Liver (tissue), 9 donors: ENCODE results near the gene NPIPB8. TPM values are rescaled to one million over a fixed set of nuclear protein-coding genes. Genes with fewer than 3 reads are reported as not detected.

Experiments used
- DNase-seq: peaks from one replicate; pipeline ENCODE4 v3.0.0-alpha.2; 2017; ENCODE audit warnings: low spot score
- H3K27ac ChIP-seq, 2 donors: one replicate each; pipeline ENCODE4 v1.7.0; 2013; ENCODE audit warnings: inconsistent platforms in 2 of 2, low read length in 2 of 2, control low read depth in 1 of 2, low read depth in 1 of 2, mild to moderate bottlenecking in 1 of 2
- H3K27me3 ChIP-seq, 4 donors: one replicate each; pipeline versions ENCODE4 v1.6.1 to v1.7.0; 2013; ENCODE audit warnings: low read length in 3 of 4, inconsistent platforms in 1 of 4, mild to moderate bottlenecking in 1 of 4, moderate library complexity in 1 of 4; ENCODE audit not compliant: control insufficient read depth in 4 of 4, insufficient read depth in 4 of 4
- H3K36me3 ChIP-seq, 4 donors: one replicate each; pipeline versions ENCODE4 v1.6.1 to v1.7.0; 2013; ENCODE audit warnings: low read length in 3 of 4, mild to moderate bottlenecking in 3 of 4, low read depth in 1 of 4, moderate library complexity in 1 of 4; ENCODE audit not compliant: control insufficient read depth in 4 of 4, insufficient read depth in 3 of 4
- H3K4me1 ChIP-seq, 4 donors: one replicate each; pipeline versions ENCODE4 v1.6.1 to v1.7.0; 2013; ENCODE audit warnings: low read length in 3 of 4, mild to moderate bottlenecking in 3 of 4, moderate library complexity in 1 of 4; ENCODE audit not compliant: control insufficient read depth in 4 of 4, insufficient read depth in 4 of 4
- H3K4me3 ChIP-seq, 3 donors: one replicate each; pipeline versions ENCODE4 v1.6.1 to v1.7.0; 2013; ENCODE audit warnings: low read length in 3 of 3, control low read depth in 1 of 3, low read depth in 1 of 3, mild to moderate bottlenecking in 1 of 3
- H3K9ac ChIP-seq, 2 donors: one replicate each; pipeline ENCODE4 v1.7.0; 2013; ENCODE audit warnings: low read length in 2 of 2, mild to moderate bottlenecking in 2 of 2, moderate library complexity in 2 of 2, control low read depth in 1 of 2, low read depth in 1 of 2
- H3K9me3 ChIP-seq, 4 donors: one replicate each; pipeline versions ENCODE4 v1.6.1 to v1.7.0; 2013; ENCODE audit warnings: low read length in 3 of 4; ENCODE audit not compliant: control insufficient read depth in 4 of 4
- ATF3 ChIP-seq: IDR thresholded peaks from 2 replicates; pipeline ENCODE4 v1.6.1; 2016; ENCODE audit warnings: antibody characterized with exemption
- EGR1 ChIP-seq, 2 donors: IDR thresholded peaks; 2 replicates each; pipeline ENCODE4 v1.6.1; 2016 to 2018; ENCODE audit warnings: antibody characterized with exemption in 2 of 2, low read depth in 2 of 2
- FOXA1 ChIP-seq: IDR thresholded peaks from 2 replicates; pipeline ENCODE4 v1.6.1; 2016; ENCODE audit warnings: antibody characterized with exemption
- FOXA2 ChIP-seq: IDR thresholded peaks from 2 replicates; pipeline ENCODE4 v1.6.1; 2016; ENCODE audit warnings: antibody characterized with exemption
- GABPA ChIP-seq, 2 donors: IDR thresholded peaks in 1 of 2; conservative IDR thresholded peaks in 1 of 2; 2 replicates each; pipeline ENCODE4 v1.6.1; 2016; ENCODE audit warnings: antibody characterized with exemption in 2 of 2, mild to moderate bottlenecking in 1 of 2, moderate library complexity in 1 of 2
- HNF4A ChIP-seq, 2 donors: conservative IDR thresholded peaks; 2 replicates each; pipeline ENCODE4 v1.6.1; 2016; ENCODE audit warnings: antibody characterized with exemption in 2 of 2, mild to moderate bottlenecking in 2 of 2
- HNF4G ChIP-seq: IDR thresholded peaks from 2 replicates; pipeline ENCODE4 v1.6.1; 2016; ENCODE audit warnings: antibody characterized with exemption
- JUND ChIP-seq, 2 donors: IDR thresholded peaks; 2 replicates each; pipeline ENCODE4 v1.6.1; 2016; ENCODE audit warnings: antibody characterized with exemption in 2 of 2
- MAX ChIP-seq: IDR thresholded peaks from 2 replicates; pipeline ENCODE4 v1.6.1; 2016; ENCODE audit warnings: antibody characterized with exemption
- NR2F2 ChIP-seq: IDR thresholded peaks from 2 replicates; pipeline ENCODE4 v1.6.1; 2016; ENCODE audit warnings: antibody characterized with exemption
- RAD21 ChIP-seq, 2 donors: IDR thresholded peaks; 2 replicates each; pipeline ENCODE4 v1.6.1; 2016; ENCODE audit warnings: antibody characterized with exemption in 2 of 2, mild to moderate bottlenecking in 2 of 2
- RXRA ChIP-seq, 2 donors: IDR thresholded peaks; 2 replicates each; pipeline ENCODE4 v1.6.1; 2017 to 2018; ENCODE audit warnings: antibody characterized with exemption in 2 of 2, mild to moderate bottlenecking in 1 of 2
- SP1 ChIP-seq: IDR thresholded peaks from 2 replicates; pipeline ENCODE4 v1.6.1; 2018; ENCODE audit warnings: antibody characterized with exemption, mild to moderate bottlenecking
- TAF1 ChIP-seq: conservative IDR thresholded peaks from 2 replicates; pipeline ENCODE4 v1.6.1; 2016; ENCODE audit warnings: antibody characterized with exemption, mild to moderate bottlenecking
- YY1 ChIP-seq: IDR thresholded peaks from 2 replicates; pipeline ENCODE4 v1.6.1; 2016; ENCODE audit warnings: antibody characterized with exemption, mild to moderate bottlenecking
- whole genome bisulfite sequencing: extraction: QIAGEN DNeasy Blood & Tissue Kit; methylation state at CpG from one replicate; pipeline ENCODE4 v1.1.7; 2013; 5-methylcytosine and 5-hydroxymethylcytosine counted together
- polyA plus RNA-seq, 2 donors: library from polyadenylated mRNA; stranded (reverse) in 1 of 2; unstranded in 1 of 2; fragments of 200-250 nt in 1 of 2; fragments of >200 nt in 1 of 2; fragmentation: Nextera tagmentation in 1 of 2; extraction: Ambion mirVana in 1 of 2; gene quantifications; one replicate each; pipeline versions ENCODE4 v1.2.1 to v1.2.3, GENCODE V29; 2013 to 2015
- total RNA-seq, 2 donors: library from RNA; depleted of rRNA; stranded (reverse); fragments of >200 nt; gene quantifications; one replicate each; pipeline ENCODE4 v1.2.3, GENCODE V29; 2014
- TF ChIP-seq, protein P1 (sequence below): fragments of 150-350 bp; IDR thresholded peaks from 2 replicates; pipeline ENCODE4 v1.5.1; 2017; ENCODE audit warnings: improper control_type of control experiment, low read depth, low read length; ENCODE audit not compliant: missing input control
- TF ChIP-seq, protein P2 (sequence below): IDR thresholded peaks from 2 replicates; pipeline ENCODE4 v1.6.1; 2016; ENCODE audit warnings: antibody characterized with exemption
- TF ChIP-seq, protein P3 (sequence below): IDR thresholded peaks from 2 replicates; pipeline ENCODE4 v1.6.1; 2016; ENCODE audit warnings: antibody characterized with exemption, mild to moderate bottlenecking
- donor health status: healthy.
- donor health status: healthy.
- donor health status: healthy.
- donor health status: healthy.
- donor health status: healthy.

The NPIPB8 gene
- total and polyA plus RNA-seq, 4 donors, result 0.08 to 0.53 TPM; not detected in 2

DNA sequence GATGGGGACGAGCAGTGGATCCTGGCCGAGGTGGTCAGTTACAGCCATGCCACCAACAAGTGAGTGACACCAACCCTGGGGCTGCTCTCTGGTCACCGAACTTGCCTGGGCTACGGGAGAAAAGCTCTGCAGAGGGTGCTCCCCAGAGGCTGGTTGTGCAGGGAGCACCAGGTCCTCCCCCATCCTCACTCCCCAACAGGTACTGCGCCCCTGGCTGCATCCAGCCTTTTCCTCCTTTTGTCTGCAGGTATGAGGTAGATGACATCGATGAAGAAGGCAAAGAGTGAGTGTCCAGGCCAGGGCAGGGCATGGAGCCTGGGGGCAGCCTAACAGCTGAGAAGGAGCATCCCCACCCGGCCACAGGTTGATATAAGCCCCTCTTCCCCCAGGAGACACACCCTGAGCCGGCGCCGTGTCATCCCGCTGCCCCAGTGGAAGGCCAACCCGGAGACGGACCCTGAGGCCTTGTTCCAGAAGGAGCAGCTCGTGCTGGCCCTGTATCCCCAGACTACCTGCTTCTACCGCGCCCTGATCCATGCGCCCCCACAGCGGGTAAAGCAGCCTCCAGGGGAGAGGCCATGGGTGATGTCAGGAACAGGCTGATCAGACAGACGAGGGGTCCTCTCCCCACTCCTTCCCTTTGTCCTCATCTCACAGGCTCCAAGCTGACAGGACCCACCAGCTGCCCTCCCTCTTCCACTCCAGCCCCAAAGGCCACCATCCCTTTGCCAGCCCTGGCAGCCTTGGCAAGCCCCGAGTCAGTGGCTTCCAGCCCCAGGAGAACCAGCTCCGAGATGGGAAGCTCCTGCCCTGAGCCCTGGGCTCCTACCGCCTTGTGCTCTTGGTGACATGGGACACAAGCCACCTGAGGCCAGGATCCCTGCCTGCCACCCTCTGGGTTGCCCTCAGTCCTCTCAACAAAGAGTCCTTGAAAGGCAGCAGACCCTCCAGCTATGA is 47.2 kb upstream of the NPIPB8 start (continued):
- TF ChIP-seq, protein P1, sequence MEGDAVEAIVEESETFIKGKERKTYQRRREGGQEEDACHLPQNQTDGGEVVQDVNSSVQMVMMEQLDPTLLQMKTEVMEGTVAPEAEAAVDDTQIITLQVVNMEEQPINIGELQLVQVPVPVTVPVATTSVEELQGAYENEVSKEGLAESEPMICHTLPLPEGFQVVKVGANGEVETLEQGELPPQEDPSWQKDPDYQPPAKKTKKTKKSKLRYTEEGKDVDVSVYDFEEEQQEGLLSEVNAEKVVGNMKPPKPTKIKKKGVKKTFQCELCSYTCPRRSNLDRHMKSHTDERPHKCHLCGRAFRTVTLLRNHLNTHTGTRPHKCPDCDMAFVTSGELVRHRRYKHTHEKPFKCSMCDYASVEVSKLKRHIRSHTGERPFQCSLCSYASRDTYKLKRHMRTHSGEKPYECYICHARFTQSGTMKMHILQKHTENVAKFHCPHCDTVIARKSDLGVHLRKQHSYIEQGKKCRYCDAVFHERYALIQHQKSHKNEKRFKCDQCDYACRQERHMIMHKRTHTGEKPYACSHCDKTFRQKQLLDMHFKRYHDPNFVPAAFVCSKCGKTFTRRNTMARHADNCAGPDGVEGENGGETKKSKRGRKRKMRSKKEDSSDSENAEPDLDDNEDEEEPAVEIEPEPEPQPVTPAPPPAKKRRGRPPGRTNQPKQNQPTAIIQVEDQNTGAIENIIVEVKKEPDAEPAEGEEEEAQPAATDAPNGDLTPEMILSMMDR, result no peak
- TF ChIP-seq, protein P2, sequence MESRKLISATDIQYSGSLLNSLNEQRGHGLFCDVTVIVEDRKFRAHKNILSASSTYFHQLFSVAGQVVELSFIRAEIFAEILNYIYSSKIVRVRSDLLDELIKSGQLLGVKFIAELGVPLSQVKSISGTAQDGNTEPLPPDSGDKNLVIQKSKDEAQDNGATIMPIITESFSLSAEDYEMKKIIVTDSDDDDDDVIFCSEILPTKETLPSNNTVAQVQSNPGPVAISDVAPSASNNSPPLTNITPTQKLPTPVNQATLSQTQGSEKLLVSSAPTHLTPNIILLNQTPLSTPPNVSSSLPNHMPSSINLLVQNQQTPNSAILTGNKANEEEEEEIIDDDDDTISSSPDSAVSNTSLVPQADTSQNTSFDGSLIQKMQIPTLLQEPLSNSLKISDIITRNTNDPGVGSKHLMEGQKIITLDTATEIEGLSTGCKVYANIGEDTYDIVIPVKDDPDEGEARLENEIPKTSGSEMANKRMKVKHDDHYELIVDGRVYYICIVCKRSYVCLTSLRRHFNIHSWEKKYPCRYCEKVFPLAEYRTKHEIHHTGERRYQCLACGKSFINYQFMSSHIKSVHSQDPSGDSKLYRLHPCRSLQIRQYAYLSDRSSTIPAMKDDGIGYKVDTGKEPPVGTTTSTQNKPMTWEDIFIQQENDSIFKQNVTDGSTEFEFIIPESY, result no peak
- TF ChIP-seq TAF1, result no peak
- TF ChIP-seq EGR1 (IDR thresholded peaks at IDR 0.05; ENCODE audit: low read depth in 2 of 2), result no peak
- TF ChIP-seq NR2F2, result no peak
- no peak for TF ChIP-seq HNF4G
- TF ChIP-seq RXRA (IDR thresholded peaks at IDR 0.05), result no peak
- TF ChIP-seq RAD21 (IDR thresholded peaks at IDR 0.05), result no peak
- TF ChIP-seq GABPA (IDR thresholded peaks at IDR 0.05 in 1 of 2, conservative IDR thresholded peaks at IDR 0.05 in 1 of 2), result no peak

GRCh38 chr16:28591355-28591754 is 46.5 kb upstream of the NPIPB8 start:
- no peak for DNase-seq
- peaks cover 7 to 45% (median 21%) of the 10 kb centered on the region in 4 donors for H3K36me3 ChIP-seq

More at GRCh38 chr16:28591355-28591754, 46.5 kb upstream of the NPIPB8 start:
- Histone ChIP-seq H3K4me1 (peaks cover 0 to 13% (median 7%) of the 10 kb centered on the region in 4 donors), H3K9me3 (no peaks in the 10 kb centered on the region), H3K4me3 (no peak overlapping the region), H3K9ac (no peak overlapping the region), H3K27ac (no peak overlapping the region), H3K27me3 (no peaks in the 10 kb centered on the region)
- 91% methylated on average over 6 of the region's 6 CpGs for WGBS
- TF ChIP-seq GABPA (IDR thresholded peaks at IDR 0.05 in 1 of 2, conservative IDR thresholded peaks at IDR 0.05 in 1 of 2) (no peak), NR2F2 (no peak), YY1 (no peak), JUND (IDR thresholded peaks at IDR 0.05) (no peak), RAD21 (IDR thresholded peaks at IDR 0.05) (no peak), FOXA2 (no peak), RXRA (IDR thresholded peaks at IDR 0.05) (no peak), HNF4G (no peak), FOXA1 (no peak), EGR1 (IDR thresholded peaks at IDR 0.05; ENCODE audit: low read depth in 2 of 2) (no peak), MAX (no peak), SP1 (no peak), TAF1 (no peak), ATF3 (no peak), HNF4A (conservative IDR thresholded peaks at IDR 0.05) (no peak)
- TF ChIP-seq, protein P3, sequence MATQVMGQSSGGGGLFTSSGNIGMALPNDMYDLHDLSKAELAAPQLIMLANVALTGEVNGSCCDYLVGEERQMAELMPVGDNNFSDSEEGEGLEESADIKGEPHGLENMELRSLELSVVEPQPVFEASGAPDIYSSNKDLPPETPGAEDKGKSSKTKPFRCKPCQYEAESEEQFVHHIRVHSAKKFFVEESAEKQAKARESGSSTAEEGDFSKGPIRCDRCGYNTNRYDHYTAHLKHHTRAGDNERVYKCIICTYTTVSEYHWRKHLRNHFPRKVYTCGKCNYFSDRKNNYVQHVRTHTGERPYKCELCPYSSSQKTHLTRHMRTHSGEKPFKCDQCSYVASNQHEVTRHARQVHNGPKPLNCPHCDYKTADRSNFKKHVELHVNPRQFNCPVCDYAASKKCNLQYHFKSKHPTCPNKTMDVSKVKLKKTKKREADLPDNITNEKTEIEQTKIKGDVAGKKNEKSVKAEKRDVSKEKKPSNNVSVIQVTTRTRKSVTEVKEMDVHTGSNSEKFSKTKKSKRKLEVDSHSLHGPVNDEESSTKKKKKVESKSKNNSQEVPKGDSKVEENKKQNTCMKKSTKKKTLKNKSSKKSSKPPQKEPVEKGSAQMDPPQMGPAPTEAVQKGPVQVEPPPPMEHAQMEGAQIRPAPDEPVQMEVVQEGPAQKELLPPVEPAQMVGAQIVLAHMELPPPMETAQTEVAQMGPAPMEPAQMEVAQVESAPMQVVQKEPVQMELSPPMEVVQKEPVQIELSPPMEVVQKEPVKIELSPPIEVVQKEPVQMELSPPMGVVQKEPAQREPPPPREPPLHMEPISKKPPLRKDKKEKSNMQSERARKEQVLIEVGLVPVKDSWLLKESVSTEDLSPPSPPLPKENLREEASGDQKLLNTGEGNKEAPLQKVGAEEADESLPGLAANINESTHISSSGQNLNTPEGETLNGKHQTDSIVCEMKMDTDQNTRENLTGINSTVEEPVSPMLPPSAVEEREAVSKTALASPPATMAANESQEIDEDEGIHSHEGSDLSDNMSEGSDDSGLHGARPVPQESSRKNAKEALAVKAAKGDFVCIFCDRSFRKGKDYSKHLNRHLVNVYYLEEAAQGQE, result no peak
- TF ChIP-seq, protein P1, result no peak
- TF ChIP-seq, protein P2, result no peak
